Measurements from ENCODE around the gene GPR75.

Gene GPR75

DNA sequence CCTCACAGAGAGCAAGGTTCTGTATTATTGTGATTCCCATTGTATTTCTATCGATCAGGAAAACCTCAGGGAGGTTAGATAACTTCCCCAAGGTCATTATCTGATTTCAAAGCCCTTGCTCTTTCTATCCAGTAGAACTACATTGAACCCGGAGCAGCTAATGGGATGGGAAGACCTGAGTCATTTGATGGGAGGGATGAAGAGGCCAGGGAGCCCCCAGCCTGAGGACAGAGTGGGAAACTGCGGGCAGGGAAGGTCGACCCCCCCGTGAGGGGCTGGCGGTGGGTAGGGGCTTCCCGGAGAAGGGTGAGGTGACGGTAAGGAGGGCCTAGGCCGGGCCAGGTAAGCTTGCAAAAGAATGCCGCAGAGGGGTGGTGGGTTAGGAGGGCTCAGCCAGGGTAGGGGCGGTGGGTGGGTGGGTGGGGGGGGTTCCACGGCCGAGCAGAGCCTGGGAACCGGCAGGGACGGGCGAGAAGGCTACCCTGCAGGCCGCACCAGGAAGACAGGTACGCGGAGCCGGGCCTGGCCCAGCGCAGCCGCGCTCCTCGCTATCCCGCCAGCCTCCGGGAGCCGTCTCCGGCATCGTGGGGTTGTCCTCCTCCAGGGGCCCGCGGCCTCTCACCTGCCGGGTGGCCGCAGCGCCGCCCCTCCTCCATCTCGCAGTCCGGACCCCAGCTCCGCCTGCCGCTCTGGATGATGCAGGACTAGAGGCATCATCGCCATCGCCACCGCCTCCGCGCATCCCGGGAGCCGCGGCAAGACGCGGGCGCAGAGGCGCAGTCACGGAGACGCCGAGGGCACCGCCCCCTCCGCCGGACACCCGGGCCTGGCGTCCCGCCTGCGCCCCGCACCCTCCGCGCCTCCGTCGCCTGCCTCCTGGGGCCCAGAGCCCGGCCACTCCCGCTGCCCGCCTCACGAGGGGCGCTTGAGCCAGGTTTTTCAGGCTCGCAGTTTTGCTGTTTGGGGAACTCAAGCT lies at the start of gene GPR75:
Gene GPR75 (minus strand): TSS at position 762 of the 976 bp plus-strand sequence. CDS start 5,211 bp downstream, outside the sequence.
- no peak for DNase-seq

DNA sequence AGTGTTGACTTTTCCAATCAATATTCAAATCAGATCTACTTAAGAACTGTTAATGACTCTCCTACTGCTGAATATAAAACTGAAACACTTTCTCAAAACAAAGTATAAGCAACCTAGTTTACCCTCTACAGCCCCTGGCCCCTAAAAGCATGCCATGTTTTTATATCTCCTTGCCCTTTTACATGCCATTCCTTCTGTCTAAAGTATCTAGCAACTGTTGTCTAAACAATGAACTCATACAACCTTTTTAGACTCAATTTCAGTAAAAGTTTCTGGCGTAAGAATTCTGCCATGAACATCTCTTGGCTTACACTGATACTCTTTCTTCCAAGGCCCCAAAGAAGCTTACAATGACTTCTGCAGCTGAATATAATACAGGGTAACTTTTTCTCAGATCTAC lies 47.8 kb upstream of the GPR75 start:
- DNase-seq = no peak

DNA sequence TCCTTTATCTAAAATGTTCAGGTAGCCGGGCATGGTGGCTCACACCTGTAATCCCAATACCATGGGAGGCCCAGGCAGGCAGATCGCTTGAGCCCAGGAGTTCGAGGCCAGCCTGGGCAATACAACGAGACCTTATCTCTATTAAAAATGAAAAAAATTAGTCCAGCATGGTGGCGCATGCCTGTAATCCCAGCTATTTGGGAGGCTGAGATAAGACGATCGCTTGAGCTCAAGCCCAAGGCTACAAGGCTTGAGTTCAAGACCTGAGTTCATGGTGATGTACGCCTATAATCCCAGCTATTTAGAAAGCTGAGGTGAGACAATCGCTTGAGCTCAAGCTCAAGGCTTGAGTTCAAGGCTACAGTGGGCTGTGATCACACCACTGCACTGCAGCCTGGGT lies 45.6 kb upstream of the GPR75 start:
- no peak for DNase-seq

DNA sequence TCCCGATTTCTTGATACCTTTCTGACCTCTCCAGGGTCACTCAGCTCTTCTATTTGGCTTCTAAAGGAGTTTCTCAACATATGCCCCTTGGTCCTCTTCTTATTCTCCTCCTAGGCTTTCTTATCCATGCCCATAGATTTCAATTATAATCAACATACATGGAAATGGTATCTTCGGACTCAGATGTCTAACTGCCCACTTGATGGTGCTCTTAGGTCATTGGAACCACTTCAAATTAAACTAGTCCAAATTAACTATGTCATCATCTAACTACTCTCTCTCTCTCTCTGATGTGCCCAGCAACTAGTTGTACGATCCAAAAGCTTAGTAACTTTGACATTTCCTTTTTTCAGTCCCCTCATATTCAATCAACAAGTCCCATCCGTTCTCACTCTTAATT lies 43.2 kb upstream of the GPR75 start:
- no peak for DNase-seq

DNA sequence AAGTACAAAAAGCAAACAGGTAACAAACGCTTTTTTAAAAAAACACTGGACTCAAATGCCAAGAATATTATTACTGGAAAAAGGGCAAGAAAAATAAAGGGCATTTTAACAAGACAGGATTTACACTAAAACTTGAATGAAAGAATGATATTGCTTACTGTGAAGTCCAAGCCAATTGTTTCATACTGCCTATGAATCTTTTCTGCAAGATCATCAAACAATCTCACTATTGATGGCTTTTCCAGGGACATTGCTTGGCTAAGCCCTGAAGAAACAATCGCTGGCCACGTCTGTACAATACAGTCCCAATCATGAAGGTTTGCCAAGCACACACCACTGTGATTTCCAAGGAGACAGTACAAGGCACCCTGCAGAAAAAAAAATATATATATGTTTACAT lies 41.4 kb upstream of the GPR75 start:
- no peak for DNase-seq

DNA sequence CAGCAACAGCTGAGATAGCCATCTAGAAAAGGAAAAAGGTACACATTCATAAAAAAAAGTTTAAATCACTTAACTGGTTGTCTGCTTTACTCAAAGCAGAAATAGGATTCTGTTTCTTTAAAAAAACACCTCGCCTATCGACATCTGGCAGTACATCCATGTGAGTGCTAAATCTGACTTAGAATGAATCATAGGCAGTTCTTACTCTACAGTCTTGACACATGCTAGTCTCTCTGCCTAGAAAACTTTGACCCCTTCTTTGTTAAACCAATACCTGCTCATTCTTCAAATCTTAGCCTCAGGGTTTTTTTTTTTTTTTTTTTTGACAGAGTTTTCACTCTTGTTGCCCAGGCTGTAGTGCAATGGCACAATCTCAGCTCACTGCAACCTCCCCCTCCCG lies 37.1 kb upstream of the GPR75 start:
- no peak for DNase-seq

DNA sequence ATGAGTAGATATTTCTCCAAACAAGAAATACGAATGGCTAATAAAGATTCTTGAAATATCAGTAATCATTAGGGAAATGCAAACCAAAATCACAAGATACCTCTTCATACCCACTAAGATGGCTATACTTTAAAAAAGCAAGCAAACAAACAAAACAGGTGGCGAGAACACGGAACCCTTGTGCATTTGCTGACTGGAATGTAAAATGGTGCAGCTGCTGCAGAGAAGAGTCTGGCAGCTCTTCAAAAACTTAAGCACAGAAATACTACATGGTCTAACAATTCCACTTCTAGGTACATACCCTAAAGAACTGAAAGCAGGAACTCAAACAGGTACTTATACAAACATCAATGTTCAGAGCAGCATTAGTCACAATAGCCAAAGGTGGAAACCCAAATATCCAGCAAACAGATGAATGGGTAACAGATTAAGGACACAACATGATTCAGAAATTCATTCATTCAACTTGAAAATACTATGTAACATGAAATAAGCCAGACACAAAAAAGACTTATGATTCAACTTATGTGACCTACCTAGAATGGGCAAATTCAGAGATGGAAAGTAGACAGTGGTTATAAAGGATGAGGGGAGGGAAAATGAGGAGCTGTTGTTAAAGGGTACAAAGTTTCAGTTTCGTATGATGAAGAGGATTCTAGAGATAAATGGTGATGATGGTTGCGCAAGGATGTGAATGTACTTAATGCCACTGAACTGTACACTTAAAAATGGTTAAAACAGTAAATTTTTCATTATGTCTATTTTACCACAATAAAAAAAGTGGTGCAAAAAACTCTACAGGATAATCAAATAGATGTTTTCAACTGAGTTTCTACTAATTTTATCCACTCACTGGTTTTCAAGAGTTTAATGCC lies 26.9 kb upstream of the GPR75 start:
- DNase-seq = peak; percentile 35

DNA sequence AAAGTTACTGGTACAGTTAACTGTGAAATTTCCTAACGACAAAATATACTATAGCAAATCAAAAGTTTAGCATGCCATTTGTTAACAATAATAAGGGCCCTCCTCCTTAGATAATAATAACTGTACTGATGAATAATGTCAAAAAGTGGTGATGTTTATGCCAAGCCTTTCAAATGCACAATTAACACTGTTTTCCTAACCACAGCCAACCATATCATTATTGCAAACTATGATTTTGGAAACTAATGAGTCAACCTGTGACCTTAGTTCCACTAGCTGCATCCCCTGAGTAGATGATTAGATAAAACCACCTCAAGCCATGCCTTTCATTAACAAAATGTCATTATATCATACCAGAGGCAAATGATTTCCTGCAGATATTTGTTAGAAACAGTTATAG lies 25.1 kb upstream of the GPR75 start:
- DNase-seq = no peak

DNA sequence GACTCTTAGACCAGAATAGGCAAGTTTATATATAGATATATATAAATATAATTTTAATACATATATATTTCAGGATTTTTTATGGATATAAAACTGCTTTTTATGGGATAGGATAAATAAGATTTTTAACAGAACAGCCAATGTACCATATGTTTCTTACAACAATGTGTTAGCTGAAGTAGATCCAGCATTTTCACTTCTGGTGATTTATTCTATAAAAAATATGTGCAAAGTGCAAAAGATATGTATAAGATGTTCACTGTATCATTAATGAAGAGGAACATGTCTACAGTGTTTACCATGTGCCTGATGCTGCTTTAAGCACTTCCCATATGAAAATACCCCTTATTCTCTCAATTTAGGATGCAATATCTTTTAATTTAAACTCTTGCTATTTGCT lies 22.2 kb upstream of the GPR75 start:
- DNase-seq = no peak

DNA sequence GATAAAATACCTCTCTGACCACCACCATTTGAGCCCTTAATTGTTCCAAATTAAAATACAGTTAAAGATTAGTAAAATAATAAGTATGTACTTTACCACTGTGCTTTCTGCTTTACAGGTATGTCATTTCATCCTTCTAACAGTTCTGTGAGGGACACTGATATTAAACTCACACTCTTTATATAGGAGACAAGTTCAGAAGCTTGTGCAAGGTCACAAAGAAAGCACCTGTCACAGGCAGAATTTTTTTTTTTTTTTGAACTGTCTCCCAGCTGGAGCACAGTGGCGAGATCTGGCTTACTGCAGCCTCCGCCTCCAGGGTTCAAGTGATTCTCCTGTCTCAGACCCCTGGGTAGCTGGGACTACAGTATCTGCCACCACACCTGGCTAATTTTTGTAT lies 21.6 kb upstream of the GPR75 start:
- no peak for DNase-seq

DNA sequence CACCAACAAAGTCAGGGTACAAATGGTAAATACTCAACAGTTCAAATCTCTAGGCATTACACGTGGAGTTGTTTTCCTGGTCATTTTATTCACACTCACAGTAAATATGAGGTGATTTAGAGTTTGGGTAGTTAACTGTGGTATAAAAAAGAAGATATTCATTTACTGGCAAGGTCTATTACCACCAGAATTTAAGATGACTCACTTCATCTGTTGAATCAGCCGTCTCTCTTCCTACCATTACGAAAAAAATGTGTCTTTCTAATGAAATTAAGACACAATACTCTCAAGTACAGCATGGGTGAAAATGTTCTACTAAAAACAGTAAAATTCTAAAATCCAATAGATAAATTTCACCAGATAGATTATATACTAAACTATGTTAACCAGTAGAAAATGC lies 21.0 kb upstream of the GPR75 start:
- DNase-seq = no peak

DNA sequence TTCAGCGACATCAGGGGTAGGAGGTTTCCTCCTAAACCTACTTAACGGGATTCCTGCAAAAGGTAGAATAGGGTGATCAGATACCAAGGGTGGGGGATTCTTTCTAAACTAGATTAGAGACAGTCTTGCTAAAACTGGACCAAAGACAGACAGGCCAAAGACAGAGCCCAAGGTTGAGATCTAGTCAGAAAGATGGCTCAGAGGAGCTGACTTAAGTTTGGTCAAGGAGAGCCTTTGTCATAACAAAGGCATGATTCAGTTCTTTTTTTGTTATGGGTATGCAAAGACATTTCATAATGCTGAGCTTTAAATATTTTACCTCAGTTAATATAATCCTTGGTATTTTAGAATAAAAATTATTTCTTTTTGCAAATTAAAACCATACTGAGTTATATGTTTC lies 17.8 kb upstream of the GPR75 start:
- no peak for DNase-seq

DNA sequence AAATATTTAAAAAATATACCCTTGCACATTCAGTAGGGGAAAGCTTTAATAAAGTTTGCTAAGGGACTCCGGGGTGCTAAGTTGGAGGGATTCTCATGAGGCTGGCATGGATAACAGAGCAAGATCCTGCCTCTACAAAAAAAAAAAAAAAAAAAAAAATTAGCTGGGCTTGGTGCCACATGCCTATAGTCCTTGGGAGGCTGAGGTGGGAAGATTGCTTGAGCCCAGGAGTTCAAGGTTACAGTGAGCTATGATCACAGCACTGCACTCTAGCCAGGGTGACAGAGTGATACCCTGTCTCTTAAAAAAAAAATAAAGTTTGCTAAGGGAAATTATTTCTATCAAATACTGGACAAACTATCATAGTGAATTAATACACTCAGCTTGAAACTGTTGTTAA lies 17.3 kb upstream of the GPR75 start:
- no peak for DNase-seq

DNA sequence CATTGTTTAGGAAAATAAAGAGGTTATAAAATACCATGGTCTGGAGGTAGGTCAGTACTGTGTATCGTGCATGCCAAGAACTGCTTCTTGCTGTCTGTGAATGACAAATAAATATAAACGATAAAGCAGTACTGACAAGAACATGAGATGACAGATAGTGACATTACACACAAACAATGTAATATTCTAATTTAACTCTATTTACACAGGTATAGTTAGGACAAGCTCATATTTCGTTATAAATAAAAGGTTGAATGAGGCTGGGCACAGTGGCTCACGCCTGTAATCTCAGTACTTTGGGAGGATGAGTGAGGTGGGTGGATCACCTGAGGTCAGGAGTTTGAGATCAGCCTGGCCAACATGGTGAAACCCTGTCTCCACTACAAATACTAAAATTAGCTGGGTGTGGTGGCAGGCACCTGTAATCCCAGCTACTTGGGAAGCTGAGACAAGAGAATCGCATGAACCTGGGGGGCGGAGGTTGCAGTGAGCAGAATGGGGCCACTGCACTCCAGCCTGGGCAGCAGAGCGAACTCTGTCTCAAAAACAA lies 14.7 kb upstream of the GPR75 start:
- DNase-seq = no peak

DNA sequence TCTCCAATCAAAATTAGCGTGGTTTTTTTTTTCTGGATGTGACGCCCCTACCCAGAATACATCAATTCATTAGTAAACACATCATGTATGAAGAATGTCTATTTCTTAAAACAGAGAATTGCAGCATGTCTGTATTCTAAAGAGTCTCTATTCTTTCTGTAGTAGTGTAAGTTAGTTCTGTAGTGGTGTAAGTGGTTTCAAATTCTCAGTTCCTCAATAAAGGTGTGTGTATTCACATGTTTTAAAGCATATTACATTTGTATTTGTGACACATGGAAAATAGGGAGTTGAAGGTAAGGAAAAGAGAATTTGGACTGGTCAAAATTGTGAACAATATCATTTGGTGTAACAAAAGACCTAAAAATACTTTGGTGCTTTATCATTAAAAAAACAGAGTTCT lies 8.0 kb upstream of the GPR75 start:
- no peak for DNase-seq

DNA sequence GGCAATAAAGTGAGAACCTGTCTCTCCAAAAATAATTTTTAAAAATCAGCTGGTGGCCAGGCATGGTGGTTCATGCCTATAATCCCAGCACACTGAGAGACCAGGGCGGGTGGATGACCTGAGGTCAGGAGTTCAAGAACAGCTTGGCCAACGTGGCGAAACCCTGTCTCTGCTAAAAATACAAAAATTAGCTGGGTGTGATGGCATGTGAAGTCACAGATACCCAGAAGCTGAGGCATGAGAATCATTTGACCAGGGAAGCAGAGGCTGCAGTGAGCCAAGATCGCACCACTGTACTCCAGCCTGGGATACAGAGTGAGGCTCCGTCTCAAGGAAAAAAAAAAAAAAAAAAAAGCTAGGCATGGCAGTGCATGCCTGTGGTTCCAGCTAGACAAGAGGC lies 7.4 kb upstream of the GPR75 start:
- DNase-seq = no peak

DNA sequence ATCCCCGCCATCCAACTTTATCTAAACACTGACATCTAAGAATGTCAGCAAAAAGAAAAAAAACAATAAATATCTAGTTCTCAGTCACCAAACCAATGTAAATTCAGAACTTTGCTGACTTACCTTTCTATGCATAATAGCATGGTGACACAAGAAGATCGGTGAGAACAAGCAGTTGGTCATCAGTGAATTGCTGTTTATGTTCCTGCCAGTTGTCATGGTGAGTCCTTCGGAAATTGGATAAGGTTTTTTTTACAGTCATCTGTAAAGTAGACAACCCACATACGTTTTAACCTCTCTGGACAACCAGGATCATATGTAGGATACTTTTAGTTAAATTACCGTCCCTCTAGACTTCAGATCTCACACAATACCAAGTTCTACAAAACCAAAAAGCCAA lies 6.2 kb upstream of the GPR75 start:
- DNase-seq = no peak

DNA sequence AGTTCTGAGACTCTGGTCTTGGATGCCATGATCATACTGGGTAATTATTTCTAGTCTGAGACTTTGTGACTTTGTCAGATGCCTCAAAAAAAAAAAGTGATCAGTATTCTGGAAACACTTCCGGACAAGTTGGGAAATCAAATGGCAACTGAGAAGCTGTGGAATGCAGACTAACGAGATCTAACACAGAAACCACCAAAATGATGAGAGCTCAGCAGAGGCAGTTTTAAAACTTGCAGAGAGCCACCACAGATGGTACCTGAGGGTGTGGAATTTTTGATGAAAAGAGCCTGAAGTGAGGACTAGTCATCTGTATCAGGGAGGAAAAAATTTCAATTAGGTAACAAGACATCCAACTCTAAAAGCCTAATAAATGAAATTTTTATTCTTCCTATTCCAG lies 5.5 kb upstream of the GPR75 start:
- no peak for DNase-seq

DNA sequence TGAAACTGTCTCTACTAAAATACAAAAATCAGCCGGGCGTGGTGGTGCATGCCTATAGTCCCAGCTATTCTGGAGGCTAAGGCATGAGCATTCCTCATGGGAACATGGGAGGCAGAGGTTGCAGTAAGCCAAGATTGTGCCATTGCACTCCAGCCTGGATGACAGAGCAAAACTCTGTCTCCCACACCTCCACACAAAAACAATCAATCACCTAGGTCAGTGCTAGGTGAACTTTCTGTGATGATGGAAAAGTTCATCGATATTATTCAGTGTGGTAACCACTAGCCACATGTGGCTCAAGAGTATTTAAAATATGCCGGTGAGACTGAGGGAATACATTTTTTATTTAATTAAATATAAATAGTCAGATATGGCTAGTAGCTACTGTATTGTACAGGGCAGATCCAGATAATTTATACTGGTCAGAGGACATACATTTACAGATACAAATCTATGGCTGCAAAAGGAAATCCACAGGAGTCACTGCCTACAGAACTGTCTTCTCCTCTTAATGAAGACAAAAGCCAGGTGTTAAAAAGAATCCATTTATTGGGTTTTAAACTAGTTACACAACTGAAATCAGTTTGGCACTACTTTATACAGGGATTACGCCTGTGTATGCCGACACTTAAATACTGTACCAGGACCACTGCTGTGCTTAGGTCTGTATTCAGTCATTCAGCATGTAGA lies 3.9 kb upstream of the GPR75 start:
- DNase-seq = no peak

DNA sequence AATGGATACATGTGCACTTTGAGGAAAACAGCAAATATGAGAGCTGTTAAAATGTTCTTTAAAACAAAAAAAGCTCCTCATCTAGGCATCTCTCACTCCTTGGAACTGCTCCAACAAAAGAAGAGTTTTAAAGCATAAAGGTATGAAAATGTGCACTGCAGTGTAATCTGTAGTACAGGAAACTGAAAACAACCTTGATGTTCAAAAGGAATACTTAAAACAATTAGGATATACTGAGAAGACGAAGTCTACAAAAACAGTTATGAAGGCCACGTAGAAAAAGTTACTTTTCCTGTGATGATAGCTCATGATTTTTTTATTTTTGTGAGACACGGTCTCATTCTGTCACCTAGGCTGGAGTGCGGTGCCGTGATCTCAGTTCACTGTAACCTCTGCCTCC lies 2.1 kb upstream of the GPR75 start:
- DNase-seq = no peak

DNA sequence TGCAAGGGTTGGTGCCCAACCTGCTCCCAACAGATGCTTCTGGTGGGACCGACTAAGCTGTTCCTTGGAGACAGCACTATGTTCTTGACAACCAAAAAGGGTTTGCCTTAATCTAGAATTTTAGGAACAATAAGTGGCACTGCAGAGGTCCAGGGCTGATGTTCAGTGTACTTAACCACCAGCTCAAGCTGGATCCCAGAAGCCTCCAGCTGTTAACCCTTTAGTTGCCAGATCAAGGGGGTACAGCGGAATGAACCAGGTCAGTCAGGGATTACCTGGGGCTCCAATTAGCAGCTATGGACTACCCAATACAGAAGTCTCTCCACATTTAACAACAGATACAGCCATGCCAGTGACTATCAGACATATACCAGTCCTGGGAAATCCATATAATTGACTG lies 3.5 kb downstream of the GPR75 start:
- DNase-seq = no peak

DNA sequence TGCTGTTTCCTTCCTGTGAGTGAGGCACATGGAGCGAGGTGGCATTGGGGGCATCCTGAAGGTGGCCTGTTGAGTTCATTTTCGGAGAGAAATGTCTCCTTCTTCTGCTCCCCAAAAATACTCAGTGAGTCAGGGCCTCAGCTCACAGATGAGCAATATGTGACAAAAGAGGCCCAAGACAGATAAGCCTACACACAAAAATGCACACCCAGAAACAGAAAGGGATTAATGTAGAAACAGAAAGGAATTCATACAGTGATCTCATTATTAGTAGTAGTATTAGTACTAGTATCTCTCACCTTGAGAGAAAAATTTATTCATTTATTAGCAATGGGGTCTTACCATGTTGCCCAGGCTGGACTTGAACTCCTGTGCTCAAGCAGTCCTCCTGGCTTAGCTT lies 5.1 kb downstream of the GPR75 start:
- no peak for DNase-seq

DNA sequence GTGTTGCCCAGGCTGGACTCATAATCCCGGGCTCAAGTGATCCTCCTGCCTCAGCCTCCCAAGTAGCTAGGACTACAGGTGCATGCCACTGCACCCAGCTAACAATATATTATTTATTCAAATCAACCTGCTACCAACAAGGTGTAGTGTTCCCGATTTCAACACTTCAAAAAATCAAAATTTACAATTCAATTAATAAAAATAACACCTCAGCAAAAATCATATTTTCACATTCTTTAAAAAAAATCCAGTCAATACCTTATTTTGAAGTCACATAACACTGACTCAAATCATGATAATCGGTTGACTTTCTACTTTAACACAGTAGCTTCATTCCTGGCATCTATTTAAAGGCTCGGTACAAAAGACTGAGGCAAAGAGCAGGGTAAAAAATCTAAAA lies 7.2 kb downstream of the GPR75 start:
- no peak for DNase-seq

All from NCI-H2107 (cell line).